Tibial artery (tissue), 4 donors: ENCODE results near the gene PRPSAP2.

Experiments used
- DNase-seq, 2 donors: peaks; one replicate each; pipeline ENCODE4 v3.0.0-alpha.2; 2019
- H3K27ac ChIP-seq, 2 donors: fragments of 200-600 bp; sonication (generic) in 1 of 2; 1 replicate in 1 of 2; 2 replicates in 1 of 2; pipeline ENCODE4 v1.5.1; 2018 to 2019; ENCODE audit warnings: mild to moderate bottlenecking in 1 of 2
- H3K27me3 ChIP-seq, 2 donors: fragments of 200-600 bp; sonication (generic) in 1 of 2; one replicate each; pipeline versions ENCODE4 v1.5.1 to v1.6.0; 2016 to 2019
- H3K36me3 ChIP-seq, 3 donors: fragments of 200-600 bp; sonication (generic) in 2 of 3; one replicate each; pipeline ENCODE4 v1.5.1; 2016 to 2019; ENCODE audit warnings: mild to moderate bottlenecking in 2 of 3
- H3K4me1 ChIP-seq, 4 donors: fragments of 200-600 bp; sonication (generic) in 2 of 4; 1 replicate in 3 of 4; 2 replicates in 1 of 4; pipeline ENCODE4 v1.5.1; 2016 to 2019
- H3K4me3 ChIP-seq, 2 donors: fragments of 200-600 bp; sonication (generic) in 1 of 2; 1 replicate in 1 of 2; 2 replicates in 1 of 2; pipeline ENCODE4 v1.5.1; 2018 to 2019; ENCODE audit warnings: mild to moderate bottlenecking in 2 of 2
- H3K9me3 ChIP-seq, 3 donors: fragments of 200-600 bp; sonication (generic) in 1 of 3; one replicate each; pipeline ENCODE4 v1.5.1; 2016 to 2019
- CTCF ChIP-seq, 2 experiments: fragments of 200-600 bp in 1 of 2; fragments of 450-650 bp in 1 of 2; IDR thresholded peaks; one replicate each; pipeline ENCODE4 v1.5.1; 2017 to 2019; ENCODE audit warnings: antibody characterized with exemption in 2 of 2, mild to moderate bottlenecking in 1 of 2, moderate library complexity in 1 of 2
- intact Hi-C: fragments of 100-400 bp; cut with DNase I; formaldehyde crosslinking; loops from one replicate; pipeline ENCODE4 v1.15.0; 2023; ENCODE audit warnings: low total_unique reads

The PRPSAP2 gene

DNA sequence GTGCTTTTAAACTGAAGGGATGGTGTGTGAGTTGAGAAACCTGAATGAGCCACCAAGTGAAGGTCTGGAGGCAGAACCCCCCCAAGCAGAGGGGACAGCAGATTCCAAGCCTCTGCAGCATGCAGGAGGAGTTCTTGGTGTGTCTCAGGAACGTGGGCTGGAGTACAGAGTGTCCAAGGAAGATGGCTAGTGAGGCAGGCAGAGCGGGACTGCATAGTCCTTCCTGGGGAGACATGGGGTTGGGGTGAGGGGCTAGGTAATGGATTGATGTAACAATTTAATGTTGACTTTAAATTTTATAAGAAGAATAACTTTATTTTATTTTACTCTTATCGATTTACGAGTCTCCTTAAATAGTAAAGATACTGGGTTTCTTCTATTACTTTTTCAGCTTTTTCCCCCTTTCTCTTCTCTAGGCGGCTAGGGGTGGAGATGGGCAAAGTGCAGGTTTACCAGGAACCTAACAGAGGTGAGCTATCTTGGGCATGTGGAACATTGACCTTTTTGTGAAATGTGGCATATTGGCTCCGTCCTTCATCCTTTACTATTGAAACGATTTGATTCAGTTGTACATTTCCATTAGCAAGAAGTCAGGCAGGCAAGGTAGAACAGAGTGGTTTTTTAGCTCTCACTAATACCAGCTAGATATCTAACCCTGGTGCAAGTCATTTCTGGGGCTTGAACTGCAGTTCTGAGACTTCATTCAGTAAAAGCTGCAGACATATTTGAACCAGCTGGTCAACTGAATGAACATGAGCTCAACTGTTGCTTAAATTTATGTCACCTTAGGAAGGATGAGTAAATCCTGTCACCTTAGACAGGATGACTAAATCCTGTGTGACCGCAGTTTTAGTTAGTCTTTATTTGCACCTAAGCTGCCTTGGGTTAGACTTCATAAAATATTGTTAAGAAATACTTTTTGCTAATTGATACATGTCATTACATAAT, 9.2 kb downstream of the PRPSAP2 start:
- no peaks in the 10 kb centered on the region for H3K4me1 ChIP-seq
- H3K4me3 ChIP-seq, result no peak overlapping the region
- no peaks in the 10 kb centered on the region for H3K9me3 ChIP-seq
- intact Hi-C loops, result no loop called here
- no peak for DNase-seq
- TF ChIP-seq CTCF (IDR thresholded peaks at IDR 0.05), result no peak
- no peak overlapping the region for H3K27ac ChIP-seq
- peaks cover 20 to 63% (median 41%) of the 10 kb centered on the region in 3 donors for H3K36me3 ChIP-seq
- no peaks in the 10 kb centered on the region for H3K27me3 ChIP-seq

DNA sequence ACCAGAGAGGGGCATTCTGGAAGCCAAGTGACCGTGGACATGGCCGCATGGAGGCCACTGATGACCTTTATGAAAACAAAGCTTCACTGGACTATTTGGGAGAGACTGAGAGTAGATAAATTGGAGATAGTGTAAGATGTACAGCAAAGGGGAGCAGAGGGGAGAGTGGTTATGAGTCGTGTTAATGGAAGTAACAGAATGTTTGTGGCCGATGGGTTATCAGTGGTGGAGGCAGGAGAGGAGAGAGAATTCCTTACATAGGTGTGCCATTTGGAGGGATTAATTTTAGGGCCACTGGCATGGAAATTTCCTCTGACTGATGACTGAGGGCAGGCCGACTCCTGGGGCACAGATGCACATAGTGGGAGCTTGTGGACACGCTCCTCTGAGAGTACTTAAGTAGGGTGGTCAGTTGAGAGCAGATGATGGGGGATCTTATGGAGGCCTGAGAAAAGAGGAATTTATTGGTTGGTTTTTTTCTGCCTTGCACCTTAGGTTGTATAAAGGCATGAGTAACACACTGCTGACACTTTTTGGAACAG, 19.2 kb downstream of the PRPSAP2 start:
- intact Hi-C loops, result no loop called here
- no peak for TF ChIP-seq CTCF (IDR thresholded peaks at IDR 0.05)

GRCh38 chr17:18888766-18889290, 30.9 kb downstream of the PRPSAP2 start:
- peaks cover 30 to 76% (median 42%) of the 10 kb centered on the region in 3 donors for H3K36me3 ChIP-seq
- H3K27me3 ChIP-seq, result no peaks in the 10 kb centered on the region
- H3K9me3 ChIP-seq, result no peaks in the 10 kb centered on the region
- peak overlapping the region in 1 of 2 donors; percentile 37 for H3K27ac ChIP-seq
- intact Hi-C loops, result no loop called here
- H3K4me3 ChIP-seq, result no peak overlapping the region
- peaks cover 0 to 15% (median 2%) of the 10 kb centered on the region in 4 donors for H3K4me1 ChIP-seq
- DNase-seq, result no peak
- no peak for TF ChIP-seq CTCF (IDR thresholded peaks at IDR 0.05)

More for the DNA sequence above, 19.2 kb downstream of the PRPSAP2 start:
- Histone ChIP-seq H3K27ac (no peak overlapping the region), H3K27me3 (no peaks in the 10 kb centered on the region), H3K9me3 (no peaks in the 10 kb centered on the region), H3K4me1 (no peaks in the 10 kb centered on the region), H3K4me3 (no peak overlapping the region), H3K36me3 (peaks cover 51 to 100% (median 73%) of the 10 kb centered on the region in 3 donors)
- peak in 1 of 2 donors; percentile 25 for DNase-seq

- H3K9me3 ChIP-seq, result peaks cover 0 to under 1% (median 0%) of the 10 kb centered on the region in 3 donors
- no peaks in the 10 kb centered on the region for H3K27me3 ChIP-seq
- intact Hi-C loops, result no loop called here
- TF ChIP-seq CTCF (IDR thresholded peaks at IDR 0.05), result no peak
- H3K4me3 ChIP-seq, result no peak overlapping the region
- peaks cover 34 to 76% (median 38%) of the 10 kb centered on the region in 3 donors for H3K36me3 ChIP-seq
- peaks cover 0 to 15% (median 2%) of the 10 kb centered on the region in 4 donors for H3K4me1 ChIP-seq
- DNase-seq, result no peak
- peak overlapping the region in 1 of 2 donors; percentile 37 for H3K27ac ChIP-seq
Measured at GRCh38 chr17:18889658-18890057, 31.7 kb downstream of the PRPSAP2 start.

GRCh38 chr17:18891541-18891940, 33.6 kb downstream of the PRPSAP2 start:
- no peak overlapping the region for H3K27ac ChIP-seq
- intact Hi-C loops, result no loop called here
- no peak for DNase-seq
- peaks cover 34 to 72% (median 50%) of the 10 kb centered on the region in 3 donors for H3K36me3 ChIP-seq
- no peak overlapping the region for H3K4me3 ChIP-seq
- TF ChIP-seq CTCF (IDR thresholded peaks at IDR 0.05), result no peak
- H3K9me3 ChIP-seq, result peaks cover 0 to 4% (median 0%) of the 10 kb centered on the region in 3 donors
- no peaks in the 10 kb centered on the region for H3K27me3 ChIP-seq
- H3K4me1 ChIP-seq, result peaks cover 0 to 15% (median 2%) of the 10 kb centered on the region in 4 donors
